Esophagus muscularis mucosa (tissue), 4 donors: Measurements from ENCODE around the gene SLC18B1.

Experiments used
- CTCF ChIP-seq, 3 experiments: fragments of 200-600 bp in 2 of 3; fragments of 450-650 bp in 1 of 3; sonication (generic) in 2 of 3; IDR thresholded peaks; one replicate each; pipeline ENCODE4 v1.5.1; 2017 to 2019; ENCODE audit warnings: antibody characterized with exemption in 3 of 3, mild to moderate bottlenecking in 2 of 3, moderate library complexity in 1 of 3
- EP300 ChIP-seq: sonication (generic); formaldehyde crosslinking; IDR thresholded peaks from one replicate; pipeline ENCODE4 v1.6.1; 2017; ENCODE audit warnings: antibody characterized with exemption
- POLR2A ChIP-seq: fragments of 450-650 bp; IDR thresholded peaks from one replicate; pipeline ENCODE4 v1.6.1; 2017; ENCODE audit warnings: antibody characterized with exemption, moderate library complexity, mild to moderate bottlenecking, low read depth
- POLR2AphosphoS5 ChIP-seq, 2 donors: sonication (generic); formaldehyde crosslinking; IDR thresholded peaks; one replicate each; pipeline ENCODE4 v1.6.1; 2017; ENCODE audit warnings: antibody characterized with exemption in 2 of 2

- TF ChIP-seq CTCF (IDR thresholded peaks at IDR 0.05) (no peak), POLR2A (no peak), POLR2AphosphoS5 (IDR thresholded peaks at IDR 0.05) (no peak), EP300 (no peak)
These were observed 3.0 kb downstream of the SLC18B1 start for GRCh38 chr6:132795461-132795860.
